HepG2 (cell line): ENCODE results near the gene NUAK2. TPM values are rescaled to one million over a fixed set of nuclear protein-coding genes. Genes with fewer than 3 reads are reported as not detected.

ENCODE experiments used
- CEBPG ChIP-seq: IDR thresholded peaks from 2 replicates; pipeline ENCODE4 v1.6.1; 2016
- FOSL2 ChIP-seq: sonication (generic); formaldehyde crosslinking; IDR thresholded peaks from 2 replicates; pipeline ENCODE4 v1.4.0; 2020; ENCODE audit warnings: missing genetic modification reagents
- HMG20A ChIP-seq: IDR thresholded peaks from 2 replicates; pipeline ENCODE4 v1.6.1; 2016; ENCODE audit warnings: borderline replicate concordance
- HNRNPL ChIP-seq: fragments of 200-400 bp; formaldehyde crosslinking; IDR thresholded peaks from 2 replicates; pipeline ENCODE4 v1.6.1; 2017; ENCODE audit warnings: mild to moderate bottlenecking, low read depth, low read length
- JUN ChIP-seq: sonication (generic); formaldehyde crosslinking; IDR thresholded peaks from 2 replicates; pipeline ENCODE4 v1.4.0; 2020; ENCODE audit warnings: mild to moderate bottlenecking, missing genetic modification reagents
- MATR3 ChIP-seq: sonication (generic); formaldehyde crosslinking; IDR thresholded peaks from 2 replicates; pipeline ENCODE4 v1.4.0; 2020; ENCODE audit warnings: missing genetic modification reagents
- MBNL3 ChIP-seq: fragments of 250-450 bp; sonication (Bioruptor Pico); conservative IDR thresholded peaks from 2 replicates; pipeline ENCODE4 v1.8.0; 2022; ENCODE audit warnings: mild to moderate bottlenecking, inconsistent platforms
- MIER3 ChIP-seq: IDR thresholded peaks from 2 replicates; pipeline ENCODE4 v1.6.1; 2016; ENCODE audit warnings: missing compliant biosample characterization, borderline replicate concordance
- NR3C1 ChIP-seq: sonication (generic); formaldehyde crosslinking; IDR thresholded peaks from 2 replicates; pipeline ENCODE4 v1.4.0; 2020; ENCODE audit warnings: missing genetic modification reagents
- REPIN1 ChIP-seq: sonication (generic); formaldehyde crosslinking; IDR thresholded peaks from 2 replicates; pipeline ENCODE4 v1.8.0; 2022; ENCODE audit warnings: missing genetic modification reagents, low read depth, mild to moderate bottlenecking, borderline replicate concordance
- ZFAT ChIP-seq: sonication (generic); formaldehyde crosslinking; conservative IDR thresholded peaks from 2 replicates; pipeline ENCODE4 v1.8.1; 2023; ENCODE audit warnings: missing genetic modification reagents, inconsistent platforms
- ZMYM4 ChIP-seq: sonication (generic); formaldehyde crosslinking; IDR thresholded peaks from 2 replicates; pipeline ENCODE4 v1.8.1; 2023; ENCODE audit warnings: mild to moderate bottlenecking, missing genetic modification reagents
- polyA plus RNA-seq, 8 experiments: library from polyadenylated mRNA; depleted of rRNA in 3 of 8; stranded (reverse) in 7 of 8; unstranded in 1 of 8; fragments of >200 nt; fragmentation: Illumina TruSeq in 4 of 8; extraction: Trizol in 4 of 8; gene quantifications; 2 replicates each; pipeline versions ENCODE4 v1.2.1 to v1.2.3, GENCODE V29; 2011 to 2016; ENCODE audit warnings: low read depth in 4 of 8, missing spikeins in 1 of 8, mixed read lengths in 1 of 8; ENCODE audit not compliant: insufficient read depth in 1 of 8
- total RNA-seq, 5 experiments: library from RNA; depleted of rRNA; stranded (reverse); fragments of >200 nt; fragmentation: Illumina TruSeq; extraction: Trizol; gene quantifications; 2 replicates each; pipeline ENCODE4 v1.2.3, GENCODE V29; 2016; ENCODE audit warnings: low read depth in 1 of 5
- TF ChIP-seq, protein P1 (sequence below): sonication (generic); formaldehyde crosslinking; conservative IDR thresholded peaks from 2 replicates; pipeline ENCODE4 v1.4.0; 2020; ENCODE audit warnings: mild to moderate bottlenecking, missing genetic modification reagents, moderate library complexity
- TF ChIP-seq, protein P2 (sequence below): sonication (generic); formaldehyde crosslinking; IDR thresholded peaks from 2 replicates; pipeline ENCODE4 v1.5.0; 2020; ENCODE audit warnings: mild to moderate bottlenecking, missing genetic modification reagents, moderate library complexity
- TF ChIP-seq, protein P3 (sequence below): sonication (generic); formaldehyde crosslinking; IDR thresholded peaks from 2 replicates; pipeline ENCODE4 v1.4.0; 2020; ENCODE audit warnings: missing genetic modification reagents, borderline replicate concordance

The NUAK2 gene
- total and polyA plus RNA-seq, 2 of the 13 experiments (the other 11 are each of a cell fraction or from before 2014, with no cell fraction given), result 0.75 to 1.1 TPM

DNA sequence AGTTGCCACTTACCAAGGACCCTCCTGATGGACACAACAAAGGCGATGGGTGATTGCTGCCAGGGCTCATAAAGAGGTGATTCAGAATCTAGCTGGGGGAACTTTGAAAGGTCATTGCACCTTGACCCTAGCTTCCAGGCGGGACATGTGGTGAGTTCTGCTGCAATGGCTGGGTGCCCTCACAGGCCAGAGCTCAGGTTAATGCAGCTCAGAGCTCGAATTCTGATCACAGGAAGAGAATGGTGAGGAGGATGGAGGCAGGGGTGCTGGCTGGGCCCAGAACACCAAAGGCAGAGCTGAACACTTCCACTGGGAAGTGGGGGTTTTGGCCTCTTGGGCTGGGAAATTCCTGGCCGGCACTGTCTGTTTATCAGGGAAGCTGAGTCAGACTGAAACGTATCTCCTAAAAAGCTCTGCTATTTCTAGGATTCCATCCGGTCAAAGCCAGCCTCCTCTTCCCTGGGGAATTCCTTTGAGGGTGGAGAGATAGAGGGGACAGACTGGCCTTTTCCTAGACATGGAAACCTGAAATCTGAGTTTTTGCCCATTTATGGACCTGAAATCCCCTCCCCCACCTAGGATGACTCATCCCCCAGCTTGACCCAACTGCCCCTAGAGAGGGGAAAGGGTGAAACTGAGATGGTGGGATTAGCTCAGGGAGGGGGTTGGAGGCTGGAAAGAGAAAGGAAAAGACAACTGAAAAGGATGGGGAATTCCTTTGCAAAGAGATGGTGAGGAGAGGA, 27.2 kb downstream of the NUAK2 start (continued):
- TF ChIP-seq, protein P1, sequence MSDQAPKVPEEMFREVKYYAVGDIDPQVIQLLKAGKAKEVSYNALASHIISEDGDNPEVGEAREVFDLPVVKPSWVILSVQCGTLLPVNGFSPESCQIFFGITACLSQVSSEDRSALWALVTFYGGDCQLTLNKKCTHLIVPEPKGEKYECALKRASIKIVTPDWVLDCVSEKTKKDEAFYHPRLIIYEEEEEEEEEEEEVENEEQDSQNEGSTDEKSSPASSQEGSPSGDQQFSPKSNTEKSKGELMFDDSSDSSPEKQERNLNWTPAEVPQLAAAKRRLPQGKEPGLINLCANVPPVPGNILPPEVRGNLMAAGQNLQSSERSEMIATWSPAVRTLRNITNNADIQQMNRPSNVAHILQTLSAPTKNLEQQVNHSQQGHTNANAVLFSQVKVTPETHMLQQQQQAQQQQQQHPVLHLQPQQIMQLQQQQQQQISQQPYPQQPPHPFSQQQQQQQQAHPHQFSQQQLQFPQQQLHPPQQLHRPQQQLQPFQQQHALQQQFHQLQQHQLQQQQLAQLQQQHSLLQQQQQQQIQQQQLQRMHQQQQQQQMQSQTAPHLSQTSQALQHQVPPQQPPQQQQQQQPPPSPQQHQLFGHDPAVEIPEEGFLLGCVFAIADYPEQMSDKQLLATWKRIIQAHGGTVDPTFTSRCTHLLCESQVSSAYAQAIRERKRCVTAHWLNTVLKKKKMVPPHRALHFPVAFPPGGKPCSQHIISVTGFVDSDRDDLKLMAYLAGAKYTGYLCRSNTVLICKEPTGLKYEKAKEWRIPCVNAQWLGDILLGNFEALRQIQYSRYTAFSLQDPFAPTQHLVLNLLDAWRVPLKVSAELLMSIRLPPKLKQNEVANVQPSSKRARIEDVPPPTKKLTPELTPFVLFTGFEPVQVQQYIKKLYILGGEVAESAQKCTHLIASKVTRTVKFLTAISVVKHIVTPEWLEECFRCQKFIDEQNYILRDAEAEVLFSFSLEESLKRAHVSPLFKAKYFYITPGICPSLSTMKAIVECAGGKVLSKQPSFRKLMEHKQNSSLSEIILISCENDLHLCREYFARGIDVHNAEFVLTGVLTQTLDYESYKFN, result peak; percentile 82
- TF ChIP-seq JUN (CRISPR knock-in tag), result peak; percentile 91
- TF ChIP-seq FOSL2 (CRISPR knock-in tag), result peak; percentile 98
- TF ChIP-seq ZMYM4 (CRISPR knock-in tag), result peak; percentile 34; the same call in 1 of the 2 replicates
- TF ChIP-seq ZFAT (CRISPR knock-in tag), result no peak
- TF ChIP-seq NR3C1 (CRISPR knock-in tag), result no peak
- peak; percentile 16; the same call in 1 of the 2 replicates for TF ChIP-seq HMG20A (CRISPR knock-in tag)
- TF ChIP-seq MBNL3 (CRISPR knock-in tag), result no peak
- TF ChIP-seq REPIN1 (CRISPR knock-in tag), result no peak
- TF ChIP-seq, protein P2, sequence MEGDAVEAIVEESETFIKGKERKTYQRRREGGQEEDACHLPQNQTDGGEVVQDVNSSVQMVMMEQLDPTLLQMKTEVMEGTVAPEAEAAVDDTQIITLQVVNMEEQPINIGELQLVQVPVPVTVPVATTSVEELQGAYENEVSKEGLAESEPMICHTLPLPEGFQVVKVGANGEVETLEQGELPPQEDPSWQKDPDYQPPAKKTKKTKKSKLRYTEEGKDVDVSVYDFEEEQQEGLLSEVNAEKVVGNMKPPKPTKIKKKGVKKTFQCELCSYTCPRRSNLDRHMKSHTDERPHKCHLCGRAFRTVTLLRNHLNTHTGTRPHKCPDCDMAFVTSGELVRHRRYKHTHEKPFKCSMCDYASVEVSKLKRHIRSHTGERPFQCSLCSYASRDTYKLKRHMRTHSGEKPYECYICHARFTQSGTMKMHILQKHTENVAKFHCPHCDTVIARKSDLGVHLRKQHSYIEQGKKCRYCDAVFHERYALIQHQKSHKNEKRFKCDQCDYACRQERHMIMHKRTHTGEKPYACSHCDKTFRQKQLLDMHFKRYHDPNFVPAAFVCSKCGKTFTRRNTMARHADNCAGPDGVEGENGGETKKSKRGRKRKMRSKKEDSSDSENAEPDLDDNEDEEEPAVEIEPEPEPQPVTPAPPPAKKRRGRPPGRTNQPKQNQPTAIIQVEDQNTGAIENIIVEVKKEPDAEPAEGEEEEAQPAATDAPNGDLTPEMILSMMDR (CRISPR knock-in tag), result peak; percentile 18; the same call in 1 of the 2 replicates
- TF ChIP-seq, protein P3, sequence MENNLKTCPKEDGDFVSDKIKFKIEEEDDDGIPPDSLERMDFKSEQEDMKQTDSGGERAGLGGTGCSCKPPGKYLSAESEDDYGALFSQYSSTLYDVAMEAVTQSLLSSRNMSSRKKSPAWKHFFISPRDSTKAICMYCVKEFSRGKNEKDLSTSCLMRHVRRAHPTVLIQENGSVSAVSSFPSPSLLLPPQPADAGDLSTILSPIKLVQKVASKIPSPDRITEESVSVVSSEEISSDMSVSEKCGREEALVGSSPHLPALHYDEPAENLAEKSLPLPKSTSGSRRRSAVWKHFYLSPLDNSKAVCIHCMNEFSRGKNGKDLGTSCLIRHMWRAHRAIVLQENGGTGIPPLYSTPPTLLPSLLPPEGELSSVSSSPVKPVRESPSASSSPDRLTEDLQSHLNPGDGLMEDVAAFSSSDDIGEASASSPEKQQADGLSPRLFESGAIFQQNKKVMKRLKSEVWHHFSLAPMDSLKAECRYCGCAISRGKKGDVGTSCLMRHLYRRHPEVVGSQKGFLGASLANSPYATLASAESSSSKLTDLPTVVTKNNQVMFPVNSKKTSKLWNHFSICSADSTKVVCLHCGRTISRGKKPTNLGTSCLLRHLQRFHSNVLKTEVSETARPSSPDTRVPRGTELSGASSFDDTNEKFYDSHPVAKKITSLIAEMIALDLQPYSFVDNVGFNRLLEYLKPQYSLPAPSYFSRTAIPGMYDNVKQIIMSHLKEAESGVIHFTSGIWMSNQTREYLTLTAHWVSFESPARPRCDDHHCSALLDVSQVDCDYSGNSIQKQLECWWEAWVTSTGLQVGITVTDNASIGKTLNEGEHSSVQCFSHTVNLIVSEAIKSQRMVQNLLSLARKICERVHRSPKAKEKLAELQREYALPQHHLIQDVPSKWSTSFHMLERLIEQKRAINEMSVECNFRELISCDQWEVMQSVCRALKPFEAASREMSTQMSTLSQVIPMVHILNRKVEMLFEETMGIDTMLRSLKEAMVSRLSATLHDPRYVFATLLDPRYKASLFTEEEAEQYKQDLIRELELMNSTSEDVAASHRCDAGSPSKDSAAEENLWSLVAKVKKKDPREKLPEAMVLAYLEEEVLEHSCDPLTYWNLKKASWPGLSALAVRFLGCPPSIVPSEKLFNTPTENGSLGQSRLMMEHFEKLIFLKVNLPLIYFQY (CRISPR knock-in tag), result no peak
- no peak for TF ChIP-seq MATR3 (CRISPR knock-in tag)
- peak; percentile 45; the same call in 1 of the 2 replicates for TF ChIP-seq CEBPG (CRISPR knock-in tag)
- 0 out of 2 replicates have a peak, but pooled peaks have one; percentile 38 for TF ChIP-seq HNRNPL
- 0 out of 2 replicates have a peak, but pooled peaks have one; percentile 22 for TF ChIP-seq MIER3
